ENCODE measurements around the gene FURIN. TPM values are rescaled to one million over a fixed set of nuclear protein-coding genes. Genes with fewer than 3 reads are reported as not detected.
A peak's percentile ranks its signal among the peaks of the same experiment; 100 is the strongest.

Gene FURIN
- total and polyA plus RNA-seq, 2 of the 4 experiments (the other 2 are of a cell fraction): 34.8 to 54.3 TPM

- Histone ChIP-seq H3K4me1 (ENCODE audit: control insufficient read depth, insufficient read depth, low read length) (peaks cover 12% of the 10 kb centered on the region), H3K36me3 (ENCODE audit: control insufficient read depth, insufficient read depth, low read length) (peaks cover 20% of the 10 kb centered on the region), H3K14ac (replicated peaks; ENCODE audit: low read depth, low read length) (no peak overlapping the region), H3K56ac (ENCODE audit: extremely low read depth, insufficient read depth, low read length) (no peak overlapping the region), H2AFZ (replicated peaks; ENCODE audit: low read length, poor library complexity) (peak overlapping the region; percentile 23), H2AK5ac (ENCODE audit: low read depth, low read length) (no peak overlapping the region), H2BK20ac (ENCODE audit: low read depth, low read length) (no peak overlapping the region), H3K4me2 (ENCODE audit: low read depth, low read length) (no peak overlapping the region), H3K23ac (ENCODE audit: low read depth, low read length) (no peak overlapping the region), H4K5ac (ENCODE audit: low read depth, low read length) (no peak overlapping the region), H3K27ac (ENCODE audit: insufficient read depth, low read length) (no peak overlapping the region), H2AK9ac (replicated peaks; ENCODE audit: low read depth, low read length, poor library complexity) (no peak overlapping the region), H4K8ac (ENCODE audit: low read depth in 2 of 2, low read length in 2 of 2) (no peak overlapping the region), H3K9me3 (ENCODE audit: control insufficient read depth, insufficient read depth, low read length) (no peaks in the 10 kb centered on the region), H3K27me3 (ENCODE audit: control insufficient read depth, insufficient read depth, low read length) (no peaks in the 10 kb centered on the region), H3K9me1 (ENCODE audit: insufficient read depth, low read length) (no peaks in the 10 kb centered on the region), H4K20me1 (ENCODE audit: insufficient read depth, low read length) (no peaks in the 10 kb centered on the region), H3K18ac (ENCODE audit: low read depth, low read length) (no peak overlapping the region), H3K4me3 (ENCODE audit: insufficient read depth, low read depth, low read length) (no peak overlapping the region), H2BK120ac (ENCODE audit: low read depth, low read length) (no peak overlapping the region), H2BK15ac (ENCODE audit: low read depth, low read length) (no peak overlapping the region), H4K91ac (ENCODE audit: insufficient read depth, low read depth, low read length) (no peak overlapping the region), H3K9ac (ENCODE audit: low read depth, low read length) (no peak overlapping the region), H2BK5ac (ENCODE audit: low read depth, low read length, poor library complexity, severe bottlenecking) (no peak overlapping the region), H3K4ac (ENCODE audit: low read depth, low read length) (no peak overlapping the region), H3K79me1 (ENCODE audit: low read depth in 1 of 2, low read length in 2 of 2) (peaks cover 0 to 13% of the 10 kb centered on the region in 2 experiments; a peak in 2 of 4 replicates)
- TF ChIP-seq, protein P1, sequence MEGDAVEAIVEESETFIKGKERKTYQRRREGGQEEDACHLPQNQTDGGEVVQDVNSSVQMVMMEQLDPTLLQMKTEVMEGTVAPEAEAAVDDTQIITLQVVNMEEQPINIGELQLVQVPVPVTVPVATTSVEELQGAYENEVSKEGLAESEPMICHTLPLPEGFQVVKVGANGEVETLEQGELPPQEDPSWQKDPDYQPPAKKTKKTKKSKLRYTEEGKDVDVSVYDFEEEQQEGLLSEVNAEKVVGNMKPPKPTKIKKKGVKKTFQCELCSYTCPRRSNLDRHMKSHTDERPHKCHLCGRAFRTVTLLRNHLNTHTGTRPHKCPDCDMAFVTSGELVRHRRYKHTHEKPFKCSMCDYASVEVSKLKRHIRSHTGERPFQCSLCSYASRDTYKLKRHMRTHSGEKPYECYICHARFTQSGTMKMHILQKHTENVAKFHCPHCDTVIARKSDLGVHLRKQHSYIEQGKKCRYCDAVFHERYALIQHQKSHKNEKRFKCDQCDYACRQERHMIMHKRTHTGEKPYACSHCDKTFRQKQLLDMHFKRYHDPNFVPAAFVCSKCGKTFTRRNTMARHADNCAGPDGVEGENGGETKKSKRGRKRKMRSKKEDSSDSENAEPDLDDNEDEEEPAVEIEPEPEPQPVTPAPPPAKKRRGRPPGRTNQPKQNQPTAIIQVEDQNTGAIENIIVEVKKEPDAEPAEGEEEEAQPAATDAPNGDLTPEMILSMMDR (conservative IDR thresholded peaks at IDR 0.05; ENCODE audit: low read depth, low read length): no peak
- no peak for TF ChIP-seq BHLHE40 (IDR thresholded peaks at IDR 0.05; ENCODE audit: low read depth, low read length)
- TF ChIP-seq RAD21 (IDR thresholded peaks at IDR 0.05; ENCODE audit: low read length): no peak
- no peak for TF ChIP-seq NFE2L2 (IDR thresholded peaks at IDR 0.05; ENCODE audit: low read depth, low read length)
- no peak for TF ChIP-seq CEBPB (IDR thresholded peaks at IDR 0.05; ENCODE audit: low read depth, low read length)
- no peak for TF ChIP-seq FOS (IDR thresholded peaks at IDR 0.05; ENCODE audit: low read depth, low read length)
- no peak for TF ChIP-seq SMC3 (IDR thresholded peaks at IDR 0.05; ENCODE audit: low read depth, low read length)
- no peak for TF ChIP-seq MXI1 (IDR thresholded peaks at IDR 0.05; ENCODE audit: borderline replicate concordance, low read depth, low read length)
- TF ChIP-seq MAZ (IDR thresholded peaks at IDR 0.05; ENCODE audit: borderline replicate concordance, low read depth, low read length): no peak
- no peak for TF ChIP-seq MAFK (IDR thresholded peaks at IDR 0.05; ENCODE audit: low read depth, low read length)
- no peak for TF ChIP-seq RCOR1 (IDR thresholded peaks at IDR 0.05; ENCODE audit: insufficient replicate concordance, low read length)
- TF ChIP-seq, protein P2, sequence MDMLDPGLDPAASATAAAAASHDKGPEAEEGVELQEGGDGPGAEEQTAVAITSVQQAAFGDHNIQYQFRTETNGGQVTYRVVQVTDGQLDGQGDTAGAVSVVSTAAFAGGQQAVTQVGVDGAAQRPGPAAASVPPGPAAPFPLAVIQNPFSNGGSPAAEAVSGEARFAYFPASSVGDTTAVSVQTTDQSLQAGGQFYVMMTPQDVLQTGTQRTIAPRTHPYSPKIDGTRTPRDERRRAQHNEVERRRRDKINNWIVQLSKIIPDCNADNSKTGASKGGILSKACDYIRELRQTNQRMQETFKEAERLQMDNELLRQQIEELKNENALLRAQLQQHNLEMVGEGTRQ (IDR thresholded peaks at IDR 0.05; ENCODE audit: low read depth, low read length): no peak
- TF ChIP-seq, protein P3, sequence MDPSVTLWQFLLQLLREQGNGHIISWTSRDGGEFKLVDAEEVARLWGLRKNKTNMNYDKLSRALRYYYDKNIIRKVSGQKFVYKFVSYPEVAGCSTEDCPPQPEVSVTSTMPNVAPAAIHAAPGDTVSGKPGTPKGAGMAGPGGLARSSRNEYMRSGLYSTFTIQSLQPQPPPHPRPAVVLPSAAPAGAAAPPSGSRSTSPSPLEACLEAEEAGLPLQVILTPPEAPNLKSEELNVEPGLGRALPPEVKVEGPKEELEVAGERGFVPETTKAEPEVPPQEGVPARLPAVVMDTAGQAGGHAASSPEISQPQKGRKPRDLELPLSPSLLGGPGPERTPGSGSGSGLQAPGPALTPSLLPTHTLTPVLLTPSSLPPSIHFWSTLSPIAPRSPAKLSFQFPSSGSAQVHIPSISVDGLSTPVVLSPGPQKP (IDR thresholded peaks at IDR 0.05; ENCODE audit: borderline replicate concordance, low read depth, low read length): no peak
- no peak for TF ChIP-seq POLR2A (IDR thresholded peaks at IDR 0.05; ENCODE audit: low read depth, low read length)
- no peak for TF ChIP-seq RFX5 (IDR thresholded peaks at IDR 0.05; ENCODE audit: low read depth, low read length)
- POLR2A ChIA-PET (ENCODE audit: unreplicated experiment): no interaction called here
- dilution Hi-C loops (cut with HindIII; ENCODE audit: low sequenced_read_pairs, unreplicated experiment) (no loop called here), intact Hi-C loops (cut with micrococcal nuclease) (loop anchor here (5.0 kb wide), 3 partner anchors 172 to 397 kb away; partner anchors contain the start of gene BLM), in situ Hi-C loops (cut with MboI; ENCODE audit: low sequenced_read_pairs) (loop anchor here (5.0 to 25.0 kb wide), 3 partner anchors 247 to 577 kb away; no protein-coding TSS in a partner anchor)
- ATAC-seq (ENCODE audit: low read depth) (no peak), DNase-seq (no peak)
- CTCF ChIA-PET: no interaction called here
- 90% methylated on average over 14 of the region's 18 CpGs; no CpG with 5 or more reads in 1 of the 2 experiments for WGBS, 2 experiments (ENCODE audit: extremely low coverage in 2 of 2, insufficient read length in 1 of 2)
- BruUV-seq (replicated peaks): no TSS peak
These were observed 20.9 kb downstream of the FURIN start for GRCh38 chr15:90889313-90889730.

Measured in IMR-90 (cell line).